ENCODE measurements around the gene DMRTB1.
"Not testable (repeated sequence)": the region's sequence is repeated elsewhere in the genome, so short reads cannot be mapped to it uniquely, and the experiment has no call there.

The DMRTB1 gene

DNA sequence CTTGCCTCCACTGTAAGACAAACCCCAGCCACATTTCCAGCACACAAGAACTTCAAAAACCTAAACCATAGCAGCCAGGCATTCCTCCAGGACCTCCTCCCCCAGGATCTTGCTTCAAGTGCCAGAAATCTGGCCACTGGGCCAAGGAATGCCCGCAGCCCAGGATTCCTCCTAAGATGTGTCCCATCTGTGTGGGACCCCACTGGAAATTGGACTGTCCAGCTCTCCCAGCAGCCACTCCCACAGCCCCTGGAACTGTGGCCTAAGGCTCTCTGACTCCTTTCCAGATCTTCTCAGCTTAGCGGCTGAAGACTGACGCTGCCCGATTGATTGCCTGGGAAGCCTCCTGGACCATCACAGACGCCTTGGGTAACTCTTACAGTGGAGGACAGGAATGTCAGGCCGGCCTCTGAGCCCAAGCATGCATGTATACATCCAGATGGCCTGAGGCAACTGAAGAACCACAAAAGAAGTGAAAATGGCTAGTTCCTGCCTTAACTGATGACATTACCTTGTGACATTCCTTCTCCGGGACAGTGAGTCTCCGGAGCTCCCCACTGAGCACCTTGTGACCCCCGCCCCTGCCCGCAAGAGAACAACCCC lies 24.7 kb upstream of the DMRTB1 start:
- H3K9ac ChIP-seq (ENCODE audit: low read length); H2AK5ac ChIP-seq (ENCODE audit: low read length, severe bottlenecking); H3K4me1 ChIP-seq (ENCODE audit: control insufficient read depth, insufficient read depth, low read depth, low read length); H3K14ac ChIP-seq (ENCODE audit: low read length in 2 of 2); H3K18ac ChIP-seq (ENCODE audit: low read depth in 1 of 2, low read length in 2 of 2); H3K4ac ChIP-seq (ENCODE audit: low read depth in 1 of 2, low read length in 2 of 2); H2AFZ ChIP-seq (ENCODE audit: low read depth, low read length); H4K8ac ChIP-seq (ENCODE audit: low read length); H2BK5ac ChIP-seq (ENCODE audit: low read depth, low read length, poor library complexity, severe bottlenecking); H2BK120ac ChIP-seq (ENCODE audit: low read depth, low read length); H3K9me3 ChIP-seq (ENCODE audit: control insufficient read depth, low read length); H2BK15ac ChIP-seq (ENCODE audit: low read depth, poor library complexity, severe bottlenecking); H3K27ac ChIP-seq (ENCODE audit: low read length, poor library complexity, severe bottlenecking); H3K23ac ChIP-seq (ENCODE audit: low read length in 2 of 2); H3K79me1 ChIP-seq (replicated peaks; ENCODE audit: low read length, poor library complexity, severe bottlenecking); DNase-seq; H2BK12ac ChIP-seq (ENCODE audit: low read length in 2 of 2); H4K91ac ChIP-seq (ENCODE audit: low read length); H3K36me3 ChIP-seq (ENCODE audit: control insufficient read depth in 1 of 2, insufficient read depth in 2 of 2, low read depth in 1 of 2, low read length in 2 of 2); H3K4me3 ChIP-seq (ENCODE audit: insufficient read depth in 1 of 2, low read depth in 1 of 2, low read length in 2 of 2); H3K4me2 ChIP-seq (ENCODE audit: low read length, poor library complexity, severe bottlenecking): not testable (repeated sequence)
- H3K27me3 ChIP-seq (ENCODE audit: control insufficient read depth in 1 of 2, insufficient read depth in 1 of 2, low read length in 2 of 2) = peaks cover 0 to 53% of the 10 kb centered on the region in 2 experiments
- WGBS = 96% methylated on average over 10 of the region's 10 CpGs

DNA sequence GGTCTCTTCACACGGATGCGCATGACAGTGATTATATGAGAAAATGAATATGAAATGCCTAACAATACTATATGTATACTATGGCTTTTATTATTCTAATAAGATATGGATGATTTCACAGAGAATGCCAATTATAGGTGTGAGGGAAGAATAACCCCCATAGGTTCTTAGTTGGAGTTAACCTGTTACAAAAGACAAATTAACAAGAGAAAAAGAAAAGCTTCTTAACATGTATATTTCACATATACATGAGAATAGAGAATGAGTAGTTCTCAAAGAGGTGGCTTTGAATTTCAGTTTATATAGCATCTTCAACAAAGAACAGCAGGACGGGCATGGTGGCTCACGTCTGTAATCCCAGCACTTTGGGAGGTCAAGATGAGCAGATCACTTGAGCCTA lies 24.0 kb upstream of the DMRTB1 start:
- Histone ChIP-seq H2BK12ac (ENCODE audit: low read length in 2 of 2) (no peak overlapping the region), H2AK5ac (ENCODE audit: low read length, severe bottlenecking) (no peak overlapping the region), H3K9me3 (ENCODE audit: control insufficient read depth, low read length) (no peaks in the 10 kb centered on the region), H3K9ac (ENCODE audit: low read length) (no peak overlapping the region), H4K8ac (ENCODE audit: low read length) (no peak overlapping the region), H2BK5ac (ENCODE audit: low read depth, low read length, poor library complexity, severe bottlenecking) (no peak overlapping the region), H2BK120ac (ENCODE audit: low read depth, low read length) (no peak overlapping the region), H2AFZ (ENCODE audit: low read depth, low read length) (no peak overlapping the region), H3K4me1 (ENCODE audit: control insufficient read depth, insufficient read depth, low read depth, low read length) (no peaks in the 10 kb centered on the region), H3K4ac (ENCODE audit: low read depth in 1 of 2, low read length in 2 of 2) (no peak overlapping the region), H2BK15ac (ENCODE audit: low read depth, poor library complexity, severe bottlenecking) (no peak overlapping the region), H3K79me1 (replicated peaks; ENCODE audit: low read length, poor library complexity, severe bottlenecking) (no peaks in the 10 kb centered on the region), H3K18ac (ENCODE audit: low read depth in 1 of 2, low read length in 2 of 2) (no peak overlapping the region), H3K4me2 (ENCODE audit: low read length, poor library complexity, severe bottlenecking) (no peak overlapping the region), H3K23ac (ENCODE audit: low read length in 2 of 2) (no peak overlapping the region), H3K27ac (ENCODE audit: low read length, poor library complexity, severe bottlenecking) (no peak overlapping the region), H4K91ac (ENCODE audit: low read length) (no peak overlapping the region), H3K36me3 (ENCODE audit: control insufficient read depth in 1 of 2, insufficient read depth in 2 of 2, low read depth in 1 of 2, low read length in 2 of 2) (peaks cover 0 to 4% of the 10 kb centered on the region in 2 experiments), H3K27me3 (ENCODE audit: control insufficient read depth in 1 of 2, insufficient read depth in 1 of 2, low read length in 2 of 2) (peaks cover 0 to 53% of the 10 kb centered on the region in 2 experiments), H3K4me3 (ENCODE audit: insufficient read depth in 1 of 2, low read depth in 1 of 2, low read length in 2 of 2) (no peak overlapping the region), H3K14ac (ENCODE audit: low read length in 2 of 2) (no peak overlapping the region)
- DNase-seq = no peak
- WGBS = 100% methylated on average over 2 of the region's 4 CpGs

DNA sequence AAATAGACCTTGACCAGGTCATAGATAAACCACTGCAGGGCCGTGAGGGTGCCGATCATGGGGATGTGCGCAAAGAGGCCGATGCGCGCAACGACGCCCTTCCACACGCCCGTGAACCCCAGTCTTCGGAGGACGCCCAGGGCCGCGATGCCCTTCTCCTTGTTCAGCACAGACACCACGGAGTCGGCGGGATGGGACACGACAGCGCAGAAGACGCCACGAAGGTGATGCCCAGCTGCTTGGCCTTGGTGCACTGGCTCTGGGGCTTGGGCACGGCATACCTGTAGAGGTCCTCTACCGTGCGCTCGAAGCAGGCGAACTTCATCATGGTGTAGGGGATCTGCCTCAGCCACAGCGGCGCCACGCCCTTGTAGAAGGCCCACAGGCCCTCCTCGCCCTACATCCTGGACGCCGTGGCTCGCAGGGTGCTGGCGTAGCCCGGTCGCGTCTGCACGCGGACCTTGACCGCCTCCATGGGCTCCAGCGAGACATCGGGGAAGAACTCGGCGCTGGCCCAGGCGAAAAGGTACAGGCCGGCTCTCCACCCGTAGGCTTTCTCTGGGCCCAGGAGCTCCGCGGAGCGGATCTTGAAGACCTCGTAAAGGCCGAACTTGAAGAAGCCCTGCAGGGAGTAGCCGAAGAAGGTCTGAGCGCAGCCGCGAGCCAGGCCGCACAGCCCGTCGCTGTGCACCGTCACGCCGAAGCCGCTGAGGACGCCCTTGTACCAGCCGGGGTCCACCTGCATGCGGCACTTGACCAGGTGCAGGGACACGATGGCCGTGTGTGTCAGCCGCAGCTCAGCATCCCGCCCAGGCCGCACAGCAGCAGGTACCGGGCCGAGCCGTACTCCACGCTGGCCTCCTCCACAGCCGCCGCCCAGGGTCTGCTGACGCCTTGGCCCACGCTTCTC lies 20.5 kb upstream of the DMRTB1 start:
- peaks cover 2% of the 10 kb centered on the region for H3K4me1 ChIP-seq (ENCODE audit: control insufficient read depth, insufficient read depth, low read depth, low read length)
- peaks cover 0 to 4% of the 10 kb centered on the region in 2 experiments for H3K36me3 ChIP-seq (ENCODE audit: control insufficient read depth in 1 of 2, insufficient read depth in 2 of 2, low read depth in 1 of 2, low read length in 2 of 2)
- H3K14ac ChIP-seq (ENCODE audit: low read length in 2 of 2) = no peak overlapping the region
- no peak for DNase-seq
- no peak overlapping the region for H2AFZ ChIP-seq (ENCODE audit: low read depth, low read length)
- H2BK5ac ChIP-seq (ENCODE audit: low read depth, low read length, poor library complexity, severe bottlenecking) = no peak overlapping the region
- H3K4me2 ChIP-seq (ENCODE audit: low read length, poor library complexity, severe bottlenecking) = no peak overlapping the region
- H4K8ac ChIP-seq (ENCODE audit: low read length) = peak overlapping the region; percentile 19
- no peak overlapping the region for H2BK12ac ChIP-seq (ENCODE audit: low read length in 2 of 2)
- WGBS = 99% methylated on average over 77 of the region's 79 CpGs
- no peak overlapping the region for H3K18ac ChIP-seq (ENCODE audit: low read depth in 1 of 2, low read length in 2 of 2)
- no peak overlapping the region for H3K9ac ChIP-seq (ENCODE audit: low read length)
- H3K4ac ChIP-seq (ENCODE audit: low read depth in 1 of 2, low read length in 2 of 2) = no peak overlapping the region
- no peak overlapping the region for H3K27ac ChIP-seq (ENCODE audit: low read length, poor library complexity, severe bottlenecking)
- no peak overlapping the region for H2BK120ac ChIP-seq (ENCODE audit: low read depth, low read length)
- H3K9me3 ChIP-seq (ENCODE audit: control insufficient read depth, low read length) = no peaks in the 10 kb centered on the region
- no peak overlapping the region for H2AK5ac ChIP-seq (ENCODE audit: low read length, severe bottlenecking)
- H4K91ac ChIP-seq (ENCODE audit: low read length) = peak overlapping the region; percentile 30
- H3K27me3 ChIP-seq (ENCODE audit: control insufficient read depth in 1 of 2, insufficient read depth in 1 of 2, low read length in 2 of 2) = peaks cover 0 to 33% of the 10 kb centered on the region in 2 experiments
- H2BK15ac ChIP-seq (ENCODE audit: low read depth, poor library complexity, severe bottlenecking) = no peak overlapping the region
- no peak overlapping the region for H3K23ac ChIP-seq (ENCODE audit: low read length in 2 of 2)
- H3K4me3 ChIP-seq (ENCODE audit: insufficient read depth in 1 of 2, low read depth in 1 of 2, low read length in 2 of 2) = peak overlapping the region in 1 of 2 experiments; percentile 19
- H3K79me1 ChIP-seq (replicated peaks; ENCODE audit: low read length, poor library complexity, severe bottlenecking) = no peaks in the 10 kb centered on the region
